ENCODE data around the gene CELA2B.
"Not testable (repeated sequence)": the region's sequence is repeated elsewhere in the genome, so short reads cannot be mapped to it uniquely, and the experiment has no call there.

Gene CELA2B

GRCh38 chr1:15475752-15476314 is at the start of gene CELA2B:
TSS of gene CELA2B (plus strand) at chr1:15476104. CDS start at chr1:15476126, 22 bp downstream.
- H3K4me3 ChIP-seq (ENCODE audit: low read depth, low read length), result no peak within 1 kb of the TSS
- in situ Hi-C loops (cut with HindIII; ENCODE audit: low sequenced_read_pairs), result no loop called here
- no peak for DNase-seq (ENCODE audit: low read depth)
- TF ChIP-seq CTCF (IDR thresholded peaks at IDR 0.05; ENCODE audit: low read depth, low read length, missing control alignments), result no peak

- no peak for DNase-seq (ENCODE audit: low read depth)
- H3K4me3 ChIP-seq (ENCODE audit: low read depth, low read length), result no peak overlapping the region
- TF ChIP-seq CTCF (IDR thresholded peaks at IDR 0.05; ENCODE audit: low read depth, low read length, missing control alignments), result no peak
- in situ Hi-C loops (cut with HindIII; ENCODE audit: low sequenced_read_pairs), result loop anchor here (25.0 kb wide), 1 partner anchor 289 kb away; no protein-coding TSS in a partner anchor
These were observed 49.2 kb upstream of the CELA2B start for GRCh38 chr1:15426492-15427279.

DNA sequence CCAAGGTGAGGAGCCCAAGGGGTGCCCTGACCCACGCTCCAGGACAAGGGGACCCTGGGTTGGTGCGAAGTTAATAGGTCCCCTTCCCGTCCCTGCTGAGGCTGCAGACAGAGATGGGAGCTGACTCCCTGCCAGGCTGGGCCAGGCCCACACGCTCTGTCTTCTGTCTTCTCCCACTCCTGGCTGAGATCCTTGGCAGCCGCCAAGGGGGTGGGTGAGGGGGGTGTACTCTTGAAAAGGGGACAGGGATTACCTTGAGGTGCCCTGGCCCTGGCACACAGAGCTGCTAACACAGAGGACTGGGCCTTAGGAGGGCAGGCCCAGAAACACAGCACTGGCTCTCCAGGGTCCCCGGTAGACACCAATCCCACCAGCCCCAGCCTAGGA is 48.6 kb upstream of the CELA2B start:
- in situ Hi-C loops (cut with HindIII; ENCODE audit: low sequenced_read_pairs), result loop anchor here (25.0 kb wide), 1 partner anchor 290 kb away; no protein-coding TSS in a partner anchor
- H3K4me3 ChIP-seq (ENCODE audit: low read depth, low read length), result no peak overlapping the region
- no peak for DNase-seq (ENCODE audit: low read depth)
- TF ChIP-seq CTCF (IDR thresholded peaks at IDR 0.05; ENCODE audit: low read depth, low read length, missing control alignments), result no peak

GRCh38 chr1:15428252-15428651 is 47.7 kb upstream of the CELA2B start:
- in situ Hi-C loops (cut with HindIII; ENCODE audit: low sequenced_read_pairs), result loop anchor here (25.0 kb wide), 1 partner anchor 291 kb away; no protein-coding TSS in a partner anchor
- not testable (repeated sequence) for H3K4me3 ChIP-seq (ENCODE audit: low read depth, low read length); DNase-seq (ENCODE audit: low read depth)

DNA sequence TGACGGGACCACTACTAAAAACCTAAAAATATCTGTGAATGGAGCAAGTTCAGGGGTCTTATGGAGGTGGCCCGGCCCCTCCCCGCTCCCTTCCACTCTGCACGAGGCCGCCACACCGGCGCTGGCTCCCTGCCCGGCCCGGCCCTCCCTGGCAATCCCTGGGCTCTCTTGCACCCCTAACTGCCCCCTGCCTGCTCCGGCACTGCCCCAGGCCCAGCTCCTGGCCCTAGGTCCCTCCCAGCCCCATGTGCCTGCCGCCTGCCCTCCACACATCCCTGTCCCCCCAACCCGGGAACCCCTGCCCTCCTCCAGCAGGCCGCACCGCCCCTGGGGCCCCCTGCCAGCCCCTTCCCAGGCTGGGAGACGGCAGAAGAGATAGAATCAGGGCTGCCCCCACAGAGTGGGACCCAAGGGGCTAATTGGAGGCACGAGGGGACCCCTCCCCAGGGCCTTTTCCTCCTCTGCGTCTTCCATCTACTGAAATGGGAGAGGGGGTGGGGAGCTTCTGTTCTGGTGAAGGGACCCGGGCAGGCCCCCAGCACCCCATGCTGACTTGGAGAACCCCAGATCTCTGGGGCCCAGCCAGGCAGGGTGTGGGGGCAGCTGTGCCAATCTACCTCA is 47.0 kb upstream of the CELA2B start:
- in situ Hi-C loops (cut with HindIII; ENCODE audit: low sequenced_read_pairs), result loop anchor here (25.0 kb wide), 1 partner anchor 292 kb away; no protein-coding TSS in a partner anchor
- no peak for TF ChIP-seq CTCF (IDR thresholded peaks at IDR 0.05; ENCODE audit: low read depth, low read length, missing control alignments)
- no peak overlapping the region for H3K4me3 ChIP-seq (ENCODE audit: low read depth, low read length)
- no peak for DNase-seq (ENCODE audit: low read depth)

DNA sequence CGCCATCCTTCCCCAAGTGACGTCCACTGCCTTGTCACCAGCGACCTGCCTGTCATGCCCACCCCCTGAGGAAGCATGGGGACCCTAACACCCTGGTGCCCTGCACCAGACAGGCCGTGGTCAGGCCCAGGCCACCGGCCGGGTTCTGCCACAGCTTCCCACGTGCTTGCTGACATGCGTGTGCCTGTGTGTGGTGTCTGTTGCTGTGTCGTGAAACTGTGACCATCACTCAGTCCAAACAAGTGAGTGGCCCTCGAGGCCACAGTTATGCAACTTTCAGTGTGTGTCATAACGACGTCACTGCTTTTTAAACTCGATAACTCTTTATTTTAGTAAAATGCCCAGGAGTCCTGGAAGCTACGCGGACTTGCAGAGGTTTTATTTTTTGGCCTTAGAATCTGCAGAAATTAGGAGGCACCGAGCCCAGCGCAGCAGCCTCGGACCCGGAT is 46.2 kb upstream of the CELA2B start:
- in situ Hi-C loops (cut with HindIII; ENCODE audit: low sequenced_read_pairs), result loop anchor here (25.0 kb wide), 1 partner anchor 292 kb away; no protein-coding TSS in a partner anchor
- no peak for DNase-seq (ENCODE audit: low read depth)
- TF ChIP-seq CTCF (IDR thresholded peaks at IDR 0.05; ENCODE audit: low read depth, low read length, missing control alignments), result no peak
- H3K4me3 ChIP-seq (ENCODE audit: low read depth, low read length), result no peak overlapping the region

All from astrocyte of the cerebellum (primary cell).